IPS-18a (cell line): Measurements from ENCODE around the gene PAQR5.
"Not testable (repeated sequence)": the region's sequence is repeated elsewhere in the genome, so short reads cannot be mapped to it uniquely, and the experiment has no call there.

Source experiments
- H3K27ac ChIP-seq: one replicate; pipeline ENCODE4 v1.5.1; 2013; ENCODE audit warnings: low read length
- H3K27me3 ChIP-seq: one replicate; pipeline ENCODE4 v1.6.1; 2013; ENCODE audit warnings: mild to moderate bottlenecking, low read length; ENCODE audit not compliant: control insufficient read depth, insufficient read depth
- H3K36me3 ChIP-seq: one replicate; pipeline ENCODE4 v1.6.1; 2013; ENCODE audit warnings: low read depth, low read length; ENCODE audit not compliant: control insufficient read depth
- H3K4me1 ChIP-seq: one replicate; pipeline ENCODE4 v1.6.1; 2013; ENCODE audit warnings: low read depth, low read length; ENCODE audit not compliant: control insufficient read depth
- H3K4me3 ChIP-seq: one replicate; pipeline ENCODE4 v1.5.1; 2013; ENCODE audit warnings: low read length
- H3K9ac ChIP-seq: one replicate; pipeline ENCODE4 v1.6.1; 2013; ENCODE audit warnings: mild to moderate bottlenecking, low read length, moderate library complexity
- H3K9me3 ChIP-seq: one replicate; pipeline ENCODE4 v1.6.1; 2013; ENCODE audit warnings: low read depth, low read length; ENCODE audit not compliant: control insufficient read depth

Gene PAQR5

GRCh38 chr15:69320977-69321554 is 22.4 kb downstream of the PAQR5 start:
- Histone ChIP-seq H3K9me3 (no peaks in the 10 kb centered on the region), H3K4me1 (no peaks in the 10 kb centered on the region), H3K27ac (no peak overlapping the region), H3K4me3 (no peak overlapping the region), H3K36me3 (no peaks in the 10 kb centered on the region), H3K27me3 (no peaks in the 10 kb centered on the region), H3K9ac (no peak overlapping the region)

GRCh38 chr15:69323893-69324430 is 25.2 kb downstream of the PAQR5 start:
- no peaks in the 10 kb centered on the region for H3K27me3 ChIP-seq
- H3K36me3 ChIP-seq = no peaks in the 10 kb centered on the region
- H3K4me3 ChIP-seq = no peak overlapping the region
- no peak overlapping the region for H3K9ac ChIP-seq
- H3K4me1 ChIP-seq = no peaks in the 10 kb centered on the region
- no peaks in the 10 kb centered on the region for H3K9me3 ChIP-seq
- no peak overlapping the region for H3K27ac ChIP-seq

DNA sequence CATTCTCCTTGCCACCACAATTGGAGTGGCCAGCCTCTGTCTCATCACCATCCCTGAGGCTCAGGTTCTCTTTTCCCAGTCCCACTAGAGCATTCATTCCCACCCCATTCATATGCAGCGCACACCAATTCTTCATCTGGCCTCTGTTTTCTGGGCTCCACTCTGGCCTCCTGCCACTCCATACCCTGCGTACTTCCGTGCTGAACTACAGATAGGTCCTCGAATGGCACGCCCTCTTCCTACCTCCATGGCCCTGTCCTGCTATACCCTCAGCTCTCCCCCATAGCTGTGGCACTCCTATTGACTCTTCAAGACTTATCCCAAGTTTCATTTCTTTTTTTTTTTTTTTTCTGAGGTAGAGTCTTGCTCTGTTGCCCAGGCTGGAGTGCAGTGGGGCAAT is 25.9 kb downstream of the PAQR5 start:
- H3K9me3 ChIP-seq = no peaks in the 10 kb centered on the region

DNA sequence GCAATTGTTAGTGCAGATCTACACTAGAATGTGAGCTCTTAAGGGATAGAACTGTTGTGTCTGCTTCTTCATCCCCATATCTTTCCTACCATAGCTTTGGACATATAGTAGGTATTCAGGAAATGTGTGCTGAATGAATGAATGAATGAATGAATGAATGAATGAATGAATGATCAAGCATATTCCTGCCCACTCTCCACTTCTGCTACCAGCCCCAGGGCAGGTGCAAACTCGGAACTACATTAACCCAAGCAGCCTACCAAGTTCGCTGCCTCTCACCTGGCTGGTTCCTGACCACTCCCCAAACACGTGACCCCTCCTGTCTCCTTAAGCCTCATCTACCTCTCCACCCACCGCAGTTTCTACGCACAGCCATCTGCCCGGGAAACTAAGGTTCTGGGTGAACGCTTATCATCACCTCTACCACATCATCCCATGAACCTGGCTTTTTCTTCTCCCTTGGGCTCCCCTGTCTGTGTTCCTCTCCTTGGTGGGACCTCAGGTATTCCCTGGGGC is 26.8 kb downstream of the PAQR5 start:
- Histone ChIP-seq H3K36me3 (no peaks in the 10 kb centered on the region), H3K27me3 (no peaks in the 10 kb centered on the region), H3K9ac (no peak overlapping the region), H3K4me1 (no peaks in the 10 kb centered on the region), H3K9me3 (no peaks in the 10 kb centered on the region), H3K27ac (no peak overlapping the region), H3K4me3 (no peak overlapping the region)

More for the DNA sequence above, 25.9 kb downstream of the PAQR5 start:
- H3K9ac ChIP-seq = no peak overlapping the region
- H3K36me3 ChIP-seq = no peaks in the 10 kb centered on the region
- H3K27me3 ChIP-seq = no peaks in the 10 kb centered on the region
- H3K4me3 ChIP-seq = no peak overlapping the region
- no peak overlapping the region for H3K27ac ChIP-seq
- H3K4me1 ChIP-seq = no peaks in the 10 kb centered on the region

GRCh38 chr15:69328080-69328479 is 29.4 kb downstream of the PAQR5 start:
- Histone ChIP-seq H3K27me3 (no peaks in the 10 kb centered on the region), H3K27ac (no peak overlapping the region), H3K9me3 (no peaks in the 10 kb centered on the region), H3K4me3 (no peak overlapping the region), H3K9ac (no peak overlapping the region), H3K4me1 (no peaks in the 10 kb centered on the region), H3K36me3 (no peaks in the 10 kb centered on the region)

DNA sequence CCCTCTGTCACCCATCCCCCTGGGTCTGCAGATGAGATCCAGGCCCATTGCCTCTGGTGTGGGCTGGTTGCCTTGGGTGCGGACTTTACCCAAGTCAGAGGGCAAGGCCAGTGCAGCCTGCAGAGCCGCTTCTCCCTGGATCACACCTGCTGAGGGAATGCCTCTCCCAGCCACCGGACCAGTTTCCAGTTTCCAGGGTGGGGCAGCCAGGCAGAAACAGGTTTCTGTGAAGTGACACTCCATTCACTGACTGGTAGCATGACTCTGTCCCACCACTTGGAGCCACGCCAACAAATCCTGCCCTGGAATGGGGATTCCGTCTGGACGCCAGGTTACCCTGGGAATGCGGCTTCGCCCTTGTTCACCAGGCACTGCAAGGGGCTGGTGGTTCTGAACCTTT is 30.0 kb downstream of the PAQR5 start:
- H3K4me3 ChIP-seq = no peak overlapping the region
- no peak overlapping the region for H3K27ac ChIP-seq
- no peaks in the 10 kb centered on the region for H3K4me1 ChIP-seq
- H3K36me3 ChIP-seq = no peaks in the 10 kb centered on the region
- H3K9ac ChIP-seq = no peak overlapping the region
- H3K9me3 ChIP-seq = no peaks in the 10 kb centered on the region
- no peaks in the 10 kb centered on the region for H3K27me3 ChIP-seq

- H3K9me3 ChIP-seq = no peaks in the 10 kb centered on the region
- no peak overlapping the region for H3K4me3 ChIP-seq
- H3K27ac ChIP-seq = no peak overlapping the region
- no peaks in the 10 kb centered on the region for H3K36me3 ChIP-seq
- H3K9ac ChIP-seq = no peak overlapping the region
- H3K27me3 ChIP-seq = no peaks in the 10 kb centered on the region
- H3K4me1 ChIP-seq = no peaks in the 10 kb centered on the region
Observed at GRCh38 chr15:69337138-69337537, 38.4 kb downstream of the PAQR5 start.

GRCh38 chr15:69338535-69339213 is 40.0 kb downstream of the PAQR5 start:
- H3K9ac ChIP-seq = no peak overlapping the region
- H3K9me3 ChIP-seq = no peaks in the 10 kb centered on the region
- H3K27me3 ChIP-seq = no peaks in the 10 kb centered on the region
- H3K4me3 ChIP-seq = no peak overlapping the region
- peaks cover 15% of the 10 kb centered on the region for H3K4me1 ChIP-seq
- no peaks in the 10 kb centered on the region for H3K36me3 ChIP-seq
- H3K27ac ChIP-seq = no peak overlapping the region

GRCh38 chr15:69339214-69339543 is 40.5 kb downstream of the PAQR5 start:
- not testable (repeated sequence) for H3K27me3 ChIP-seq, H3K4me3 ChIP-seq, H3K27ac ChIP-seq, H3K36me3 ChIP-seq, H3K9ac ChIP-seq, H3K9me3 ChIP-seq
- H3K4me1 ChIP-seq = peaks cover 20% of the 10 kb centered on the region

- H3K27me3 ChIP-seq = no peaks in the 10 kb centered on the region
- no peak overlapping the region for H3K27ac ChIP-seq
- no peak overlapping the region for H3K9ac ChIP-seq
- H3K36me3 ChIP-seq = no peaks in the 10 kb centered on the region
- H3K4me3 ChIP-seq = no peak overlapping the region
- peaks cover 24% of the 10 kb centered on the region for H3K4me1 ChIP-seq
- H3K9me3 ChIP-seq = no peaks in the 10 kb centered on the region
Observed at GRCh38 chr15:69340243-69340900, 41.7 kb downstream of the PAQR5 start.

DNA sequence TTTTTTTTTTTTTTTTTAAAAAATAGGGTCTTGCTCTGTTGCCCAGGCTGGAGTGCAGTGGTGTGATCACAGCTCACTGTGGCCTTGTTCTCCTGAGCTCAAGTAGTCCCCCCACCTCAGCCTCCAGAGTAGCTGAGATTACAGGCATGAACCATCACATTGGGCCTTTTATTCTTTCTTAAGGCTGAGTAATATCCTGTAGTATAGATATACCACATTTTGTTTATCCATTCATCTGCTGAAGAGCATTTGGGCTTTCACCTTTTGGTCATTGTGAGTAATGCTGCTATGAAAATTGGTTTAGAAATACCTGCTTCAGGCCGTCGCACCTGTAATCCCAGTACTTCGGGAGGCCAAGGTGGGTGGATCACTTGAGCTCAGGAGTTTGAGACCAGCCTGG is 42.6 kb downstream of the PAQR5 start:
- H3K9ac ChIP-seq = no peak overlapping the region
- H3K27ac ChIP-seq = no peak overlapping the region
- no peaks in the 10 kb centered on the region for H3K36me3 ChIP-seq
- no peak overlapping the region for H3K4me3 ChIP-seq
- no peaks in the 10 kb centered on the region for H3K9me3 ChIP-seq
- peaks cover 24% of the 10 kb centered on the region for H3K4me1 ChIP-seq
- H3K27me3 ChIP-seq = no peaks in the 10 kb centered on the region
